ENCODE measurements around the gene TAGLN3.

GRCh38 chr3:112030901-112031300 lies 32.2 kb downstream of the TAGLN3 start:
- TF ChIP-seq CTCF (IDR thresholded peaks at IDR 0.05) = no peak
- no peak for TF ChIP-seq POLR2AphosphoS5 (IDR thresholded peaks at IDR 0.05)
- TF ChIP-seq POLR2A (IDR thresholded peaks at IDR 0.05) = no peak
